ENCODE data around the gene BHLHE40.
"Not testable (repeated sequence)": the region's sequence is repeated elsewhere in the genome, so short reads cannot be mapped to it uniquely, and the experiment has no call there.

The BHLHE40 gene

DNA sequence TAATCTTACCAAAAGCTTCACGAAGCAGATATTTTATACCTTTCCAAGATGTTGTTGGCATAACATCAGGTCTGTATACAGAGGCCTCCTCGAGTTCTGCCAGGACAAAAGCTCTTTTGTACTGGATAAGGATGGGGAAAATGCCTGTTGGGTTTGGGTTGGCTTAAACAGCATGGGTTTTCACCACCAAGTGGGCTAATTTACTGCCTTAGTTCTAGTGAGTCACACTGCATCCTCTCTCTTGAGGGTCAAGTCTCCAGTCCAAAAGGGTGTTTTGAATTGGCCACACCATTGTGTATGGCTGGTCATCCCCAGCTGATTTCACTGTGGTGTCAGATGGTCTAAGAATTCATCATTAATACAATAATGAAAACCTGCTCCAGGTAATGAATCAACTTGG, 26.1 kb upstream of the BHLHE40 start:
- Mint-ChIP-seq H3K9me3 (no peaks in the 10 kb centered on the region), H3K27me3 (no peaks in the 10 kb centered on the region), H3K4me1 (no peaks in the 10 kb centered on the region), H3K27ac (no peak overlapping the region), H3K36me3 (no peaks in the 10 kb centered on the region), H3K4me3 (no peak overlapping the region)

DNA sequence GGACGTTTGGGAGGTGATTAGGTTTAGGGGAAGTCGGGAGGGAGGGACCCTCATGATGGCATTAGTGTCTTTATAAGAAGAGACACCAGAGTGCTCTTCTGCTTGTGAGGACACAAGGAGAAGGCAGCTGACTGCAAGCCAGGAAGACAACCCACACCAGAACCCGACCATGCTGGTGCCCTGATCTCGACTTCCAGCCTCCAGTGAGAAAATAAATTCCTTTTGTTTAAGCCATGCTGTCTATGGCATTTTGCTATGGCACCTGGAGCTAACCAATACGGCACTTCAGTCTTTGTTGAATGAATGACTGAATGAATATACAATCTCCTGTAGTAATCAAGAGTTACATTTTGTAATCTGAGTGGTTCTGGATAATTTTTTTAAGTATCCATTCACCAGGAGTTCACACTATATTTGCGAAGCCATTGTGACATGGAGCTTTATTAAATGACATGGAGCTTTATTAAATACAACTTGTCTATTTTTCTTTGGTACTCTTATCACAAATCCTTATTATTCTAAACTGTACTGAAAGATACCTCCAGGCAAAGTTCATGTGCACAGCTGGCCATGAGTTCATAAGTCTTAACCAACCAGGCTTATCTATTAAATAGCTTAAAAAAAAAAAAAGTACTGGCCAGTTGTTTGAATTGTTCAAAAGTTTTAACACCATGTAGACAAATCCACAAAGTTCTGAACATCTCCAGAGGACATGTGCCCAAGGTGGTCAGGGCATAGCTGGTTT, 24.8 kb upstream of the BHLHE40 start:
- H3K9me3 Mint-ChIP-seq: peaks cover 6% of the 10 kb centered on the region
- H3K27me3 Mint-ChIP-seq: no peaks in the 10 kb centered on the region
- no peak overlapping the region for H3K27ac Mint-ChIP-seq
- no peak overlapping the region for H3K4me3 Mint-ChIP-seq
- H3K36me3 Mint-ChIP-seq: peaks cover 4% of the 10 kb centered on the region
- H3K4me1 Mint-ChIP-seq: no peaks in the 10 kb centered on the region

DNA sequence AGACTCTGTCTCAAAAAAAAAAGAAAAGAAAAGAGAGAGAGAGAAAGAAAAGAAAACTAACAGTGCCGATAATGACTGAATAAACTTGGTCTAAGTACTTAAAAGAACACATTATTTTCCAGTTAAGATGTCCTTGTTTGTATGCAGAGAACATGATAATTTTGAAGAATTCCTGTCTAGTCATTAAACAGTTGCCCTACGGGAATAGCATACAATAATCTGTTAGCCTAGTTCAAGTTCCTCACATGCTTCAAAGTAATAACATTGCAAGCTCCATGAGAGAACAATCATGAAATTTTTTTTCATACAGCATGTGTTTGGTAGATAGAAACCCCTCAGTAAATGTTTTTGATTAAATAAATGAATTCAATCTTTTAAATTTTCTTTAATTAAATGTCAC, 23.1 kb upstream of the BHLHE40 start:
- Mint-ChIP-seq H3K36me3 (peaks cover 4% of the 10 kb centered on the region), H3K4me1 (no peaks in the 10 kb centered on the region), H3K9me3 (peaks cover 6% of the 10 kb centered on the region), H3K27ac (no peak overlapping the region), H3K27me3 (no peaks in the 10 kb centered on the region), H3K4me3 (no peak overlapping the region)

DNA sequence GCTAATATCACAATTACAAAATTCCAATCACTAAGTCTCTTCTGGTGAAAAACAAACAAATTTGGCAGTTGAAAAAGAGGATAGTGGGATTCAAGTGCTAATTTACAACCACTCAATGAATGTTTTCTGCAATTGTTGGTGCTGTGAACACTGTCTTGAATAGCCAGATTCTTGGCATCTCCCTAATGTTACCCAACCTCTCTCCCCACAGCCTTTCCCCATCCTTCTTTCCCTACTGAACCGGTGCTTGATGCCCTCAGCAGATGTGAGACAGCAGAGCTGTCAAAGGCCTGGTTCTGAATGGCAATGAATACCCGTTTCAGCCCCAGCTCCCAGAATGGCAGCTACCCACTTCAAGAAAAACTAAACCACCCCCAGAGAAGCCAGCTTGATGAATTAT, 22.5 kb upstream of the BHLHE40 start:
- H3K4me3 Mint-ChIP-seq: no peak overlapping the region
- no peak overlapping the region for H3K27ac Mint-ChIP-seq
- no peaks in the 10 kb centered on the region for H3K27me3 Mint-ChIP-seq
- H3K36me3 Mint-ChIP-seq: peaks cover 4% of the 10 kb centered on the region
- no peaks in the 10 kb centered on the region for H3K4me1 Mint-ChIP-seq
- peaks cover 6% of the 10 kb centered on the region for H3K9me3 Mint-ChIP-seq

DNA sequence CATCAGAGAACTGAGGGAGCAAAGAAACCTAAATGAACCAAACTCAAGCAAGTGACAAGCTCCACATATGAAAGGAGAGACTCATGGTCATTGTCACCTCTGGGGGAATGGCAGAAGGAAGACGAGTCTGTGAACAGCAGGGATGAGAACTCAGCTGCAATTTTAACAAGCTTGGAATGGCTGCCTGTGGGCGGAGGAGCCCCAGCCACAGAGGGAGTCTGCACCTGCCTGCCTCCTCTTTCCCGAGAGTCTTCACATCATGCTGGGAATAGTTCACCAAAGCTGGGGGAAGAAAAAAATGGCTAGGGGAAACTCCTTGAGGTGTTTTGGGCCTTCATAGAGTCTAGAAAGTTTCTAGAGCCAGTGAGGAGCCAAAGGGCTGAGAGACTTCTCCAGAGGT, 21.3 kb upstream of the BHLHE40 start:
- peaks cover 4% of the 10 kb centered on the region for H3K36me3 Mint-ChIP-seq
- no peaks in the 10 kb centered on the region for H3K27me3 Mint-ChIP-seq
- H3K27ac Mint-ChIP-seq: no peak overlapping the region
- H3K4me1 Mint-ChIP-seq: no peaks in the 10 kb centered on the region
- H3K9me3 Mint-ChIP-seq: peaks cover 6% of the 10 kb centered on the region
- no peak overlapping the region for H3K4me3 Mint-ChIP-seq

DNA sequence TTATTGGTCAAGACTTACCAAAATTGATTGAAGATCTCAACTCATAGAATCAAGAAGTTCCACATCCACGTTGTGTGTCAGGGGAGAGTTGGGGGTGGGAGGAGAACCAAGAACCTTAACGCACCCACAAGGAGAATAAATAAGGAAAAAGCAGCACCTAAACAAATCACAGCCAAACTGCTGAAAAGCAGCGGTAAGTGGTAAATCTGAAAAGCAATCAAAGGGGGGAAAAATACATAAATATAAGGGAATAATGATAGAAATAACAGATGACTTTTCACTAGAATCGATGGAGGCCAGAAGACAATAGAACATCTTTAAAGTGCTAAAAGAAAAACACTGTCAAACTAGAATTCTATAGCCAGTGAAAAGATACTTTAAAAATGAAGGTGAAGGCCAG, 20.1 kb upstream of the BHLHE40 start:
- peaks cover 6% of the 10 kb centered on the region for H3K36me3 Mint-ChIP-seq
- no peak overlapping the region for H3K27ac Mint-ChIP-seq
- H3K4me3 Mint-ChIP-seq: no peak overlapping the region
- H3K27me3 Mint-ChIP-seq: no peaks in the 10 kb centered on the region
- H3K9me3 Mint-ChIP-seq: peaks cover 6% of the 10 kb centered on the region
- H3K4me1 Mint-ChIP-seq: no peaks in the 10 kb centered on the region

DNA sequence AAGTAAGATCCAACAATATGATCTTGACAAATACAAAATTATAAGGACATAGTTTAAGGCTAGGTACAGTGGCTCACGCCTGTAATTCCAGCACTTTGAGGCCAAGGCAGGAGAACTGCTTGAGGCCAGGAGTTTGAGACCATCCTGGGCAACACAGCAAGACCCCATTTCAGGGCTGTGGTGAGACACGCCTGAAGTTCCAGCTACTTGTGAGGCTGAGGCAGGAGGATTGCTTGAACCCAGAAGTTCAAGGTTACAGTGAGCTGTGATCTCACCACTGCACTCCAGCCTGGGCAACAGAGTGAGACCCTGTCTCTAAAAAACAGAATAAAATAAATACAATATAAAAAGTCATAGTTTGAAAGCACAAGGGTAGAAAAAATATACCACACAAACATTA, 17.4 kb upstream of the BHLHE40 start:
- not testable (repeated sequence) for H3K27me3 Mint-ChIP-seq, H3K4me3 Mint-ChIP-seq, H3K36me3 Mint-ChIP-seq, H3K9me3 Mint-ChIP-seq, H3K27ac Mint-ChIP-seq
- peaks cover 19% of the 10 kb centered on the region for H3K4me1 Mint-ChIP-seq

DNA sequence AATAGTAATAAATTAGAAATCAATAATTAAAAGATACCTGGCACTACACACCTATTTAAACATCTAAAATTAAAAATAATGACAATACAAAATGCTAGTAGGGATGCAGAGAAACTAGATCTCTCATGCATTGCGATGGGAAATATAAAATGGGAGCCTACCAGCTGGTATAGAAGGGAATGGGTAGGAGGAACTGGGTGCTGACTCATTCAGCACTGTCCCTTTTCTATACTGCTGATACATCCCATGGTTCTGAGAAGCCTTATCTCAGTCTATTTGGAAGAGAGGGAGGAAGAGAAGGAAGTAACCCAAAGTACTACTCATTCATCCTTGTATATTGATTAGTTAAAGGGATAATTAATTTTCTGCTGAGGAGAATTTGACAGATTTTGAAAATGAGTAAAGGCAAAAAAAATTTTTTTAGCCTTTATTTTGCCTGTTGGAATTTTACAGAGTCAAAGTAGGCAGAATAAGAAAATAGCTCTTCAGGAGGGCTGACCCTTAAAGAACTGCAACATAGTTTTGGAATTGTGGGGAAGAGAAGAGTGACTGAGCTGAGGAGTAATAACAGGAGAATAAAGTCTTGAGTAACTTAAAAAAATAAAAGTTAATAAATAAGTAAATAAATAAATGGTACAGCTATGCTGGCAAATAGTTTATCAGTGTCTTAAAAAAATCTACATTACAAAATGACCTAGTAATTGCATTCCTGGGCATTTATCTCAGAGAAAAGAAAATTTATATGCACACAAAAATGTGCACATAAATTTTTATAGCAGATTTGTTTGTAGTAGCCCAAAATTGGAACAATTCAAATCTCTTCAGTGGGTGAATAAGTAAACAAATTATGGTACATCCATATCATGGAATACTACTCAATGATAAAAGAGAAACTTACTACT, 15.3 kb upstream of the BHLHE40 start:
- H3K9me3 Mint-ChIP-seq: peaks cover 19% of the 10 kb centered on the region
- H3K27ac Mint-ChIP-seq: no peak overlapping the region
- H3K36me3 Mint-ChIP-seq: peaks cover 12% of the 10 kb centered on the region
- H3K27me3 Mint-ChIP-seq: no peaks in the 10 kb centered on the region
- peaks cover 21% of the 10 kb centered on the region for H3K4me1 Mint-ChIP-seq
- no peak overlapping the region for H3K4me3 Mint-ChIP-seq

DNA sequence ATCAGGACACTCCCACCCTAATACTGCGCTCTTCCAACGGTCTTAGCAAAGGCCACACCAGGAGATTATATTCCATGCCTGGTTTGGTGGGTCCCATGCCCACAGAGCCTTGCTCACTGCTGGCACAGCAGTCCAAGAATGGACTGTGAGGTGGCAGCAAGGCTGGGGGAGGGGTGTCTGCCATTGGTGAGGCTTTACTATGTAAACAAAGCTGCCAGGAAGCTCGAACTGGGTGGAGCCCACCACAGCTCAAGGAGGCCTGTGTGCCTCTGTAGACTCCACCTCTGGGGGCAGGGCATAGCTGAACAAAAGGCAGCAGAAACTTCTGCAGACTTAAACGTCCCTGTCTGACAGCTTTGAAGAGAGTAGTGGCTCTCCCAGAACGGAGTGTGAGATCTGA, 13.2 kb upstream of the BHLHE40 start:
- H3K27me3 Mint-ChIP-seq, H3K27ac Mint-ChIP-seq, H3K36me3 Mint-ChIP-seq, H3K4me3 Mint-ChIP-seq: not testable (repeated sequence)
- H3K4me1 Mint-ChIP-seq: peaks cover 21% of the 10 kb centered on the region
- H3K9me3 Mint-ChIP-seq: peaks cover 16% of the 10 kb centered on the region

DNA sequence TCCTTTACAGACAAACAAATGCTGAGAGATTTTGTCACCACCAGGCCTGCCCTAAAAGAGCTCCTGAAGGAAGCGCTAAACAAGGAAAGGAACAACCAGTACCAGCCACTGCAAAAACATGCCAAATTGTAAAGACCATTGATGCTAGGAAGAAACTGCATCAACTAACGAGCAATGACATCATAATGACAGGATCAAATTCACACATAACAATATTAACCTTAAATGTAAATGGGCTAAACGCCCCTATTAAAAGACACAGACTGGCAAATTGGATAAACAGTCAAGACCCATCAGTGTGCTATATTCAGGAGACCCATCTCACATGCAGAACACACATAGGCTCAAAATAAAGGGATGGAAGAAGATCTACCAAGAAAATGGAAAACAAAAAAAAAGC, 11.6 kb upstream of the BHLHE40 start:
- H3K36me3 Mint-ChIP-seq, H3K4me3 Mint-ChIP-seq, H3K27me3 Mint-ChIP-seq: not testable (repeated sequence)
- peaks cover 16% of the 10 kb centered on the region for H3K9me3 Mint-ChIP-seq
- H3K4me1 Mint-ChIP-seq: peaks cover 21% of the 10 kb centered on the region
- peak overlapping the region; percentile 31 for H3K27ac Mint-ChIP-seq

DNA sequence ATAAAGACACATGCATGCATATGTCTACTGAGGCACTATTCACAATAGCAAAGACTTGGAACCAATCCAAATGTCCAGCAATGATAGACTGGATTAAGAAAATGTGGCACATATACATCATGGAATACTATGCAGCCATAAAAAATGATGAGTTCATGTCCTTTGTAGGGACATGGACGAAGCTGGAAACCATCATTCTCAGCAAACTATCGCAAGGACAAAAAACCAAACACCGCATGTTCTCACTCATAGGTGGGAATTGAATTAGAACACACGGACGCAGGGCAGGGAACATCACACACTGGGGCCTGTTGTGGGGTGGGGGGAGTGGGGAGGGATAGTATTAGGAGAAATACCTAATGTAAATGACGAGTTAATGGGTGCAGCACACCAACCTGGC, 7.8 kb upstream of the BHLHE40 start:
- not testable (repeated sequence) for H3K36me3 Mint-ChIP-seq, H3K27me3 Mint-ChIP-seq, H3K4me3 Mint-ChIP-seq, H3K27ac Mint-ChIP-seq
- Mint-ChIP-seq H3K4me1 (peaks cover 15% of the 10 kb centered on the region), H3K9me3 (peaks cover 16% of the 10 kb centered on the region)

DNA sequence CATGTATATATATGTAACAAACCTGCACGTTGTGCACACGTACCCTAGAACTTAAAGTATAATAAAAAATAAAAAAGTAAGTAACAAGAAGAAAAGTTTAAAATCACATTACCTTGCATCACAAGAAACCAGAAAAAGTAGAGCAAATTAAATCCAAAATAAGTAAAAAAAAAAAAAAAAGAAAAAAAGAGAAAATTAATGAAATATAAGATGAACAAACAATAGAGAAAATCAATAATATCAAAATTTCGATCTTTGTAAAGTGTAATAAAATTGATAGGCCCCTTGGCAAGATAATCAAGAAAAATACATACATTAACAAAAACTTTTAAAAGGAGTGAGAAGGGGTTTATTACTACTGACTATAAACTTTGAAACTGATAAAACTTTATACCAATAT, 7.4 kb upstream of the BHLHE40 start:
- Mint-ChIP-seq H3K36me3 (peaks cover 6% of the 10 kb centered on the region), H3K9me3 (peaks cover 14% of the 10 kb centered on the region), H3K27me3 (no peaks in the 10 kb centered on the region), H3K4me1 (peaks cover 15% of the 10 kb centered on the region), H3K27ac (no peak overlapping the region), H3K4me3 (no peak overlapping the region)

DNA sequence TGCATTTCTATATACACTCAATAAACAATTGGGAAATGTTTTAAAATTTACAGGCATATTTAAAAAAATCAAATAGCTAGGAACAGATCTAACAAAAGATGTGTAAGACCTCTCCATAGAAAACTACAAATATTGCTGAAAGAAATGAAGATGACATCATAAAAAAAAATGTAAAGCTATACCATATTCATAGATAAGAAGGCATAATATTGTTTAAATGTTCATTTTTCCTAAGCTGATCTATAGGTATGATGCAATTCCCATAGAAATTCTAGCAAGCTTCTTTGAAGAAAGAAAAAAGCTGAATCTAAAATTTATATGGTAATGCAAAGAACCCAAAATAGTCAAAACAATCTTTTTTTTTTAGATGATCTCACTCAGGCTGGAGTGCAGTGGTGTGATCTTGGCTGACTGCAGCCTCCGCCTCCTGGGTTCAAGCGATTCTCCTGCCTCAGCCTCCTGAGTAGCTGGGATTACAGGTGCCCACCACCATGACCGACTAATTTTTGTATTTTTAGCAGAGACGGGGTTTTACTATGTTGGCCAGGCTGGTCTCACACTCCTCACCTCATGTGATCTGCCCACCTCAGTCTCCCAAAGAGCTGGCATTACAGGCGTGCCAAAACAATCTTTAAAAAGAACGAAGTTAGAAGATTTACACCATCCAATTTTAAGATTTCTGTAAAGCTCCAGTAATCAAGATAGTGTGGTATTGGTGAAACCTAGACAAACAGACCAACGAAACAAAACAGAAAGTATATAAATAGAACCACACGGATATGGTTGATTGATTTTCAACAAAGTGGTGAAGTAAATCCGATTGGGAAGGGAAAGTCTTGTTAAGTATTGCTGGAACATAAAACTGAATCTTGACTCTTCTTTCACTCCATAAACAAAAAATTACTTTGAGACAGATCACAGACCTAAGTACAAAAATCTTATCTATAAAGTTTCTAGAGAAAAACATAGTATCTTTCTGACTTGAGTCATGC, 6.3 kb upstream of the BHLHE40 start:
- H3K27ac Mint-ChIP-seq: no peak overlapping the region
- peaks cover 24% of the 10 kb centered on the region for H3K4me1 Mint-ChIP-seq
- no peaks in the 10 kb centered on the region for H3K27me3 Mint-ChIP-seq
- no peak overlapping the region for H3K4me3 Mint-ChIP-seq
- H3K36me3 Mint-ChIP-seq: peaks cover 2% of the 10 kb centered on the region
- H3K9me3 Mint-ChIP-seq: peaks cover 7% of the 10 kb centered on the region

DNA sequence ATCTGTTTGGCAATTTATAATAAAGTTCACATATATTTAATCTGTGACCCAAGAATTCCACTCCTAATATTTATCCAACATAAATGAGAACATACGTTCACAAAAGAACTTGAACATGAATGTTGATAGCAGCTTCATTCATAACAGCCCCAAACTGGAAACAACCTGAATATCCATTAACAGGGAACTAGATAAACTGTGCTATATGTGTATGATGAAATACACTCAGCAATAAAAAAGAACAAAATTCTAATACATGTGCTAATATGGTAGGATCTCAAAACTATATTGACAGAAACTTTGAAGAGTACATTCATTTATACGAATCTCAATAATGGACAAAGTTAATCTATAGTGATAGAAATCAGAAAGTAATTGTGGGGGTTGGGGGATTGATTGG, 5.1 kb upstream of the BHLHE40 start:
- Mint-ChIP-seq H3K9me3 (no peaks in the 10 kb centered on the region), H3K4me3 (no peak overlapping the region), H3K4me1 (peaks cover 24% of the 10 kb centered on the region), H3K36me3 (no peaks in the 10 kb centered on the region), H3K27ac (peak overlapping the region; percentile 8), H3K27me3 (no peaks in the 10 kb centered on the region)

DNA sequence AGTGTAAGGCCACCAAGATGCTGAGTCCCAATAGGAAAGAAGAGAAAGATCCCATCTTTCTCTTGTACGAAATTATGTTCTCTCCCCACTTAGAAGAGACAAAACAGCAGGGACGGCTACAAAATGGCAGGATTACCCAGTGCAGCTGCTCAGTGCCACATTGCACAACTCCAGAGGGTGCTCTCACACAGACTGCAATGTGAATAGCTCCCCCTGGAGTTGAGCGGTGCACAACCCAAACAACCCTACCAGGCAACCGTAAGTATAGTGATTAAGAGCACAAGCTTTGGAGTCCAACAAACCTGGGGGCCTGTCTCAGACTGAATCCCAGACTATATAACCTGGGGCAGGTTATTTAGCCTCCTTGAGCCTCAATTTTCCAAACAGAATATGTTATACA, 3.1 kb upstream of the BHLHE40 start:
- H3K9me3 Mint-ChIP-seq: no peaks in the 10 kb centered on the region
- H3K27ac Mint-ChIP-seq: no peak overlapping the region
- H3K4me1 Mint-ChIP-seq: peaks cover 33% of the 10 kb centered on the region
- H3K27me3 Mint-ChIP-seq: no peaks in the 10 kb centered on the region
- H3K36me3 Mint-ChIP-seq: peaks cover 2% of the 10 kb centered on the region
- no peak overlapping the region for H3K4me3 Mint-ChIP-seq

Data from activated naive CD4-positive, alpha-beta T cell treated with anti-CD3 and anti-CD28 coated beads, Interleukin-2, amount 50 U/mL, for 24 hours (primary cell).